Spleen (tissue), 7 donors: Measurements from ENCODE around the gene FAM9C.

Experiments
- POLR2A ChIP-seq, 3 donors: fragments of 450-650 bp; IDR thresholded peaks; one replicate each; pipeline ENCODE4 v1.5.1; 2017; ENCODE audit warnings: antibody characterized with exemption in 3 of 3, mild to moderate bottlenecking in 1 of 3
- POLR2AphosphoS5 ChIP-seq, 3 donors: sonication (generic); formaldehyde crosslinking; IDR thresholded peaks; one replicate each; pipeline ENCODE4 v1.5.1; 2017; ENCODE audit warnings: antibody characterized with exemption in 3 of 3
- TF ChIP-seq, protein P1 (sequence below), 11 experiments: fragments of 200-600 bp in 7 of 11; fragments of 450-650 bp in 4 of 11; sonication (generic) in 4 of 11; IDR thresholded peaks in 8 of 11; conservative IDR thresholded peaks in 3 of 11; 1 replicate in 7 of 11; 2 replicates in 4 of 11; pipeline versions ENCODE4 v1.4.0 to v1.8.0; 2016 to 2021; ENCODE audit warnings: antibody characterized with exemption in 11 of 11, inconsistent platforms in 4 of 11, mild to moderate bottlenecking in 1 of 11
- donor health status: DM: no; HTN: no; CAD: no; lungs with moderate emphysema.
- donor health status: DM: no; HTN: no; CAD: no.
- donor health status: DM: no; HTN: no; CAD: no.

- TF ChIP-seq POLR2A (IDR thresholded peaks at IDR 0.05): no peak
- TF ChIP-seq, protein P1, sequence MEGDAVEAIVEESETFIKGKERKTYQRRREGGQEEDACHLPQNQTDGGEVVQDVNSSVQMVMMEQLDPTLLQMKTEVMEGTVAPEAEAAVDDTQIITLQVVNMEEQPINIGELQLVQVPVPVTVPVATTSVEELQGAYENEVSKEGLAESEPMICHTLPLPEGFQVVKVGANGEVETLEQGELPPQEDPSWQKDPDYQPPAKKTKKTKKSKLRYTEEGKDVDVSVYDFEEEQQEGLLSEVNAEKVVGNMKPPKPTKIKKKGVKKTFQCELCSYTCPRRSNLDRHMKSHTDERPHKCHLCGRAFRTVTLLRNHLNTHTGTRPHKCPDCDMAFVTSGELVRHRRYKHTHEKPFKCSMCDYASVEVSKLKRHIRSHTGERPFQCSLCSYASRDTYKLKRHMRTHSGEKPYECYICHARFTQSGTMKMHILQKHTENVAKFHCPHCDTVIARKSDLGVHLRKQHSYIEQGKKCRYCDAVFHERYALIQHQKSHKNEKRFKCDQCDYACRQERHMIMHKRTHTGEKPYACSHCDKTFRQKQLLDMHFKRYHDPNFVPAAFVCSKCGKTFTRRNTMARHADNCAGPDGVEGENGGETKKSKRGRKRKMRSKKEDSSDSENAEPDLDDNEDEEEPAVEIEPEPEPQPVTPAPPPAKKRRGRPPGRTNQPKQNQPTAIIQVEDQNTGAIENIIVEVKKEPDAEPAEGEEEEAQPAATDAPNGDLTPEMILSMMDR (IDR thresholded peaks at IDR 0.05 in 8 of 11, conservative IDR thresholded peaks at IDR 0.05 in 3 of 11): no peak
- TF ChIP-seq POLR2AphosphoS5 (IDR thresholded peaks at IDR 0.05): no peak
Measured at GRCh38 chrX:13067773-13068172, 23.4 kb upstream of the FAM9C start.
